HG03159 (cell line): ENCODE measurements around the gene HOXB4.

ENCODE experiments used
- ATAC-seq: cut with Tn5 transposase; IDR thresholded peaks from one replicate; pipeline ENCODE4 v1.9.1; 2021; ENCODE audit warnings: mild to moderate bottlenecking, moderate library complexity; ENCODE audit not compliant: unreplicated experiment

HOXB4 gene

GRCh38 chr17:48577946-48578615, at the start of gene HOXB4:
Gene HOXB4 (minus strand): TSS chr17:48578350. CDS start chr17:48578319, 31 bp downstream.
- ATAC-seq: peak; percentile 41

DNA sequence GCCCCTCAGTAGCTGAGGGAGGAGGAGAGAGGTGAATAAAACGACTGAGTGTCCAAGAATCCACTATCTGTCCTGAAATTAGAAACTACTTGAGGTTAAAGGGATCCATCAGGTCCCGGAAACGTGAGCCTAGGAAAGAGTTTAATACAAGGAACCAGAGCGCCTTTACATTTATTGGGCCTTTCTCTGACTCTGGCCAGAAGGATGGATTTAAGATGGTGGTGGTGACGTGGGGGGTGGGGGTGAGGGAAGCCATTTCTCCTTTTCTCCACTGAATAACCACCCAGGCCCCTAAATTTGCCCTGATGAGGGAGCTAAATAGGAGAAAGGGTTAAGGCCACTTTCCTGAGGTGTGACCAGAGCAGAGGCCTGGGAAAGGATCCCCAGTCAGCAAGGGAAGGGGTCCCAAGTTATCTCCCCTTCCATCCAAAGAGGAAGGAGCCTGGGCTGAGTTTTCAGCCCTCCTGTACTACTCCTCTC, 49.0 kb upstream of the HOXB4 start:
- ATAC-seq: no peak

GRCh38 chr17:48626245-48627117, 48.3 kb upstream of the HOXB4 start, which contains the start of gene HOXB9:
Gene HOXB9 (minus strand): TSS chr17:48626358. CDS start chr17:48626269, 89 bp downstream.
- ATAC-seq: no peak

- no peak for ATAC-seq
Observed at GRCh38 chr17:48625495-48626244, 47.5 kb upstream of the HOXB4 start.

DNA sequence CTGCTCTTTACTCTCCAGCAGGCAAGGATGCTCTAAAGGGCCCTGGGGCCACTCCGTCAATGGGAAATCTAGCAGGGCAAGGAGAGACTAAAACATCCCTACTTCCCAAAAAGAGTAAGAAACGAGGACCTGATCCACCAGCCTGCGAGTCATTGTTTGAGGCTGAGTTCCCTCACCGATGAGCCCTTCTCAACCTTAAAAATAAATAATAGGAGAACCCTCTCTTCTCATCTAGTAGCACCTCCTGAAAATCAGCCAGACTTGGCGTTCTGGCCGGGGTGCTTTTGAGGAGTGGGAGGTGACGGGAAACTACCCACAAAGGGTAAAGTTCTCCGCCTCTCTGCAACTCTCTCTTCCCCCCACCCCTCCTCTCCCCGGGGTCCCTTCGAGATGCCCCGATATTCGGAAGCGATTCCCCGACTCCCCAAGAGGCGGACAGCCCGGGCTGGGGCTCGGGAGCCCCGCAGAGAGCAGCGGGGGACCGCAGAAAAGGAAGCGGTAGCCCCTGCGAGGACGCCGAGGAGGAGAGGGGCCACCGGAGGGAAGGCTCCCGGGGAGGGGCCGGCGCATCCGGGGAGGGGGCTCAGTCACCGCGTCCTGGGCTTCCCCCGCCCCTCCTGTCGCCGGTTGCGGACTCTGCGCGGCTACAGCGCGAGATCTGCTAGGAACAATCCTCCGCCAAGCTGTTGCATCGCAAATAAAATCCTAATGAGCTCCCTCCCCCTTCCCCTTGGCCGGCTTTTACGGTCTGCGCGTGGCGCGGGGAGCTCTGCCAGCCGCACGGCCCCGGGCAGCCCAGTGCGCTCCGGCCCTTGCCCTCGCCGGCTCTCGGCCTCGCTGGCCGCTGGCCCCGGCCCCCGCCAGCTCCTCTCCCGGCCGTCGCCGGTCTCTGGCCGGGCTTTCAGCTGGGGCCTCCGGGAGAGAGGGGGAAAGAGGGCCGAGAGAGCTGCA, 46.7 kb upstream of the HOXB4 start:
- ATAC-seq: no peak

GRCh38 chr17:48624118-48624517, 46.0 kb upstream of the HOXB4 start:
- no peak for ATAC-seq

- no peak for ATAC-seq
Observed at GRCh38 chr17:48623583-48623982, 45.4 kb upstream of the HOXB4 start.

- no peak for ATAC-seq
Observed at GRCh38 chr17:48622857-48623256, 44.7 kb upstream of the HOXB4 start.

- no peak for ATAC-seq
Observed at GRCh38 chr17:48621410-48622392, 43.6 kb upstream of the HOXB4 start.

DNA sequence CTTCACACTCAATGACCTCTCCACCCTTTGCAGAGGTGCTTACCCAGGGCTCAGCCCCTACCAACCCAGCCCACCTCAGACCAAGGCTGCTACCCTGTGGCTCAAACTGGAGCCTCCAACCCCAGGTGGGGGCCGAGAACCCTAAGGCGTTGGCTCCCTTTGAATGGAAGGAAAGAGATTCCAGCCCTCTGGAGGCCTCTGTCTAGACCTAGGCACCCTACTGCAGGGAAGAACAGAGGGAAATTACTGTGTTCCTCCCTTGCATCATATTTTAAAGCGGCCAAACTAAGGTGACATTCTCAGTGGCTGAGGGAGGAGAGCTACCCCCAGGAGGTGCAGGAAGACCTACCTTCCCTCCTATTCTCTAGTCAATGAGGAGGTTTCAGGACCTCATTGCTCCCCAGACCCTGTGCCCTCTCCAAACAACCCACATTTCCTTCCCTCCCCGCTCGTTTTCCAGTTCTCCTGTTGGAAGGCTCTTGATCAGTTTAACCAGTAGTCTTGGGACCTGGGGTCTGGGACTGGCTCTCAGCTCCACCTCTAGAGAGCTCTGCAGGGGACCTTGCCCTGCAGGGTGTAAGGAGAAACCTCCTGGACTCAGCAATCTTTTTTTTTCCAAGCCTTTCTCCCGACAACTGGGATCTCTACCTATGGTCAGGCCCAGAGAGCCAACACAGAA, 42.5 kb upstream of the HOXB4 start:
- ATAC-seq: no peak

DNA sequence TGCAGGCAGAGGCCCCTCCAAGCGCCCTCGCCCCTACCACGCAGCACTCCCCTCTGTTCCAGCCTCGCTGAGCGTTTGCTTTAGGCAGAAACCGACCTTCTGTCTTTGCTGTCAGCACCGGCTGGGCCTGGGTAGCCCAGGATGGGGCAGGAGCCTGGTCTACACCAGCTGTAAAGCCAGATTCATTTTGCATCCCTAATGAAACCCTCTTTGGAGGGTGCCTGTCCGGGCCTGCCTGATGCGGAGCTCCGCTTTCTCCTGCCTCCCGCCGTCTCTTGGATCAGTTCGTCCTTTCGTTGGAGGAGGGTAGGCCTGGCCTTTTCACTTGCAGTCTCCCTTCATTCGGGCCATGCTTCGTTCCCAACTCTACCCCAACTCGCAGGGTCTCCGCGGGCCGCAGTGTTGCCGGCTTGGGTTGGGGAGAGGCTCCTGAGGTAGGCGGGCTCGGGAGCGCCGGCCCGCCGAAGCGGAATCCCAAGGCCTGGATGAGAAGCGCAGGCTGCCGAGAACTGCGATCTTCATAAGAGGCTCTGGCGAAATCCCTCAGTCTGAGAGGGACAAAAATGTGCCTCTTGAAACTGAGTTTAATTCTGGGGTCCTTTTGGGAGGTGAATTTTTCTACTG, 41.8 kb upstream of the HOXB4 start:
- ATAC-seq: no peak

DNA sequence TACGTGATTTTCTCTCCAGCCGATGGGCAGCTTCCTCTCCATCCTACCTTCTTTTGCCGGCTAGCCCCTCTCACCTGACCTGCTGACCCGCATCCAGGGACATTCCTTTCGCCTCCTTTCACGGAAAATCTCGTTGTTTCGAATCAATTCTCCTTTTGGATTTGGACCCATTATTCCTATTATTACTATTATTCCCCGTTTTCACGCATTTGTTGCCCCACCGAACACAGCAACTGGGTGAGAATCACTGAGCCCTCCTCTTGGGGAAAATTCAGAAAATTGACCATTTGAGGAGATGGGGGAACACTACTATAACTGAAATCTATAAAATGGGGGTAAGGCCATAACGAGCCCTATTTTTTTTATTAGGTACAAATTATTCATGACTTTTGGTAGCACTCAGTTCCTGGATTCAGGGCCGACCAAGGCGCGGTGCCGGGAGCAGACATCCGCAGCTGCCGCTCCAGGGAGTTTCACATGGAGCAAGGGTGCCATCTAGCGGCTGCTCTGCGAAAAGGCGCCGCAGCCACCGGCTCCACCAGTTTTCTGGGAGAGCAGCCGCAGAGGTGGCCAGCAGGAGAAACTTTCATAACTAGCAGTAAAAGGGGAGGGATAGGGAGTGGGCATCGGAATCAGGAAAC, 40.2 kb upstream of the HOXB4 start:
- no peak for ATAC-seq

GRCh38 chr17:48617471-48618255, 39.5 kb upstream of the HOXB4 start:
- no peak for ATAC-seq

DNA sequence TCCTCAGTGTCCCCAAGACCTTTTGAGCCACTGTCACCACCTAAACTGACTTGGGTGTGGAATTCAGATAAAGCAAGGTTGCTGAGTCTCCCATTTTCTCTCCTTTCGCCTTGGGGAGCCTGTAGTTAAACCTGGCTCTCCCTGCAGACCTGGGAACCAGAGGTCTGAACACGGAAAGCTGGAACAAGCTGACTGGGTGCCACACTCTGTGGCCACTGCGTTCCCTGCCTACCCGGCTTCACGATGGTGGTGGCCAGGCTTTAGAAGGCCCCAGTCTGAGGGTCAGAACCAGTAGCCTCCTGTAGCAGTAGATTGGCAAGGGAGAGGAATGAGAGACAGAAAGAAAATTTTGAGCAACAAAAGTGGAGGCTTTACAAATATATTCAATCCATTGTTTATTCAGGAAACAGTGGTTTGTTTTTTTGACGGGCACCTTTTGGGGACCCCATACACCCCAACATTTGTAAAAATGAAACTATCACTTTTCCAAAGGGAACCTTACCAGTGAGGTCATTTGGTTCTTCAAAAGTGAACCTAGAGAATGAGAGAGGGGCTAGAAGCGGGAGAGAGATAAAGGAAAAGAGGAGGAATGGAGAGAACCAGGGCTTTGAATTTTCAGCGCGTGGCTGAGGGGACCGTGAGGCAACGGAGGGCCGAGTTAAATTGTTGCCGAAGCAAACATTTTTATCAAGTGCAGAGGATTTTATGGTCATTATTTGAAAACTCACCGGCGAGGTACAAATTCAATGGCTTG, 38.7 kb upstream of the HOXB4 start:
- no peak for ATAC-seq

- no peak for ATAC-seq
Observed at GRCh38 chr17:48615963-48616716, 38.0 kb upstream of the HOXB4 start.
